Neuron (in vitro differentiated cells): Measurements from ENCODE around the gene RANBP6.
"Not testable (repeated sequence)": the region's sequence is repeated elsewhere in the genome, so short reads cannot be mapped to it uniquely, and the experiment has no call there.

Experiments used
- H2AFZ ChIP-seq: one replicate; pipeline ENCODE4 v1.6.1; 2013; ENCODE audit warnings: low read depth, mild to moderate bottlenecking, inconsistent platforms, low read length, moderate library complexity
- H3K27me3 ChIP-seq: one replicate; pipeline ENCODE4 v1.6.1; 2013; ENCODE audit warnings: low read length; ENCODE audit not compliant: insufficient read depth
- H3K36me3 ChIP-seq: one replicate; pipeline ENCODE4 v1.6.1; 2013; ENCODE audit warnings: low read length; ENCODE audit not compliant: insufficient read depth
- H3K4me1 ChIP-seq: one replicate; pipeline ENCODE4 v1.6.1; 2013; ENCODE audit warnings: low read length; ENCODE audit not compliant: insufficient read depth
- H3K4me3 ChIP-seq: 2 replicates; pipeline ENCODE4 v1.5.1; 2013; ENCODE audit warnings: mild to moderate bottlenecking, low read length, moderate library complexity
- H3K9me3 ChIP-seq: one replicate; pipeline ENCODE4 v1.6.1; 2013; ENCODE audit warnings: low read length

RANBP6 gene

GRCh38 chr9:6034954-6035353, 19.5 kb upstream of the RANBP6 start:
- Histone ChIP-seq H3K27me3 (no peaks in the 10 kb centered on the region), H3K4me1 (peaks cover 2% of the 10 kb centered on the region), H3K36me3 (no peaks in the 10 kb centered on the region), H3K9me3 (no peaks in the 10 kb centered on the region), H3K4me3 (no peak overlapping the region), H2AFZ (no peak overlapping the region)

DNA sequence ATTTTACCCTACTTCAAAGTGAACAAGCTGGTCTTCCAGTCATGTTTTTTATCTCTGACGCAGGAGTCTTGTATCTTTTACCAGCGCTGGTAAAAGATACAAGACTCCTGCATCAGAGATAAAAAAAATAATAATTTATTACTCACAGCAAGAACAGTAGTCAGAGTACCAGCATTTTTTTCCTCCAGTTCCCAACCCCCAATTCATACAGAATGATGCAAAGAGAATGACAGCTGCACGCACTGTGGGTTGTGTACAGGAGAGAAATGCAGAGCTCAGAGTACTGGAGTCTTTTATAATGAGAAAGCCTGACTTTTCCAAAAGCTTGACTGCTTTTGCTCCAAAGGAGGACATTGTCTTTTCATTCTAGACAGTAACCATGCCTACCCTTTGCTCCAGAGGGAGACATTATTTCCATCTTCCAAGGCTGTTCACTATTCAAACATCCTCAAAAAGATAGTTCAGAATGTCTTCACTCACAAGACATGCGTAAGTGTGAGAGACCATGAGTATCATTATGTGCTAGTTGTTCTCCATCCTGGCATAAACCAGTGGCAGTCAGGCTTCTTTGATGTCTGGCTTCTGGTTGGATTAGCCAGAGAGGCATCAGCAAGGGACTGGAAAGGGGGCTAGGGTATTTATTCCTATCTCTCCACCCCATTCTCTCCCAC, 14.3 kb upstream of the RANBP6 start:
- no peaks in the 10 kb centered on the region for H3K9me3 ChIP-seq
- H3K27me3 ChIP-seq, result no peaks in the 10 kb centered on the region
- no peaks in the 10 kb centered on the region for H3K36me3 ChIP-seq
- peak overlapping the region; percentile 65 for H2AFZ ChIP-seq
- peaks cover 10% of the 10 kb centered on the region for H3K4me1 ChIP-seq
- H3K4me3 ChIP-seq, result no peak overlapping the region

DNA sequence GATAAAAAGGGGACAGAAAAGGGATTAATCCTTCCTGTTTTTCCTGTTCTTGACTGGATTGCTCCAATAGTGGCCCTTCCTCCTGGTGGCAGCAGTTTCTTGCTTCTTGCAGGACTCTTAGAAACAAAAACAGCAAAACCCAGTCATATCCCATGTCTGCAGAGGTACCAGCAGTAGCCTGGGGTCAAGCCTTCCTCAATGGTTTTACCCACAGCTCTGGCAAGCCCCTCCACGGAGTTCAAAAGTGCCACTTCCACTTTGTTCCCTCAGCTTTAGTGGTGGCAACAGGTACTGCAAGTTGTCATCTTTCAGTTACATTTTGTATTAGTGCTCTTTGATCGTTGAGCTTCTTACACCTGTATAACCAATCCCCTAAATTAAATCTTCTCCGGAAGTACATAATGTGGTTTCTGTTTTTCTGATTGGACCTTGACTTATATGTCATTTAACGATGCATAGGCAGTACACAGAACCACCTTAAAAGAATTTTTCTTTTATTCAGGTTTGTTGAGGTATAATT, 8.7 kb upstream of the RANBP6 start:
- no peaks in the 10 kb centered on the region for H3K9me3 ChIP-seq
- H3K27me3 ChIP-seq, result no peaks in the 10 kb centered on the region
- H3K36me3 ChIP-seq, result no peaks in the 10 kb centered on the region
- peaks cover under 1% of the 10 kb centered on the region for H3K4me1 ChIP-seq
- H3K4me3 ChIP-seq, result no peak overlapping the region
- no peak overlapping the region for H2AFZ ChIP-seq

- H3K36me3 ChIP-seq, result peaks cover 25% of the 10 kb centered on the region
- not testable (repeated sequence) for H2AFZ ChIP-seq, H3K4me3 ChIP-seq, H3K9me3 ChIP-seq, H3K27me3 ChIP-seq
- peaks cover 25% of the 10 kb centered on the region for H3K4me1 ChIP-seq
Observed at GRCh38 chr9:6016975-6017374, 1.6 kb upstream of the RANBP6 start.

- H3K4me3 ChIP-seq, result peak overlapping the region; percentile 87
- H3K36me3 ChIP-seq, result peaks cover 32% of the 10 kb centered on the region
- H3K9me3 ChIP-seq, result no peaks in the 10 kb centered on the region
- no peaks in the 10 kb centered on the region for H3K27me3 ChIP-seq
- H2AFZ ChIP-seq, result peak overlapping the region; percentile 62
- peaks cover 29% of the 10 kb centered on the region for H3K4me1 ChIP-seq
Observed at GRCh38 chr9:6014670-6015270, 654 bp downstream of the RANBP6 start.

GRCh38 chr9:6008169-6008979, 7.0 kb downstream of the RANBP6 start:
- Histone ChIP-seq H3K9me3 (no peaks in the 10 kb centered on the region), H2AFZ (peak overlapping the region; percentile 84), H3K36me3 (peaks cover 21% of the 10 kb centered on the region), H3K4me3 (peak overlapping the region; percentile 86), H3K4me1 (peaks cover 40% of the 10 kb centered on the region), H3K27me3 (no peaks in the 10 kb centered on the region)

- peak overlapping the region; percentile 62 for H2AFZ ChIP-seq
- no peaks in the 10 kb centered on the region for H3K27me3 ChIP-seq
- H3K36me3 ChIP-seq, result peaks cover 15% of the 10 kb centered on the region
- peaks cover 34% of the 10 kb centered on the region for H3K4me1 ChIP-seq
- peak overlapping the region; percentile 86 for H3K4me3 ChIP-seq
- H3K9me3 ChIP-seq, result no peaks in the 10 kb centered on the region
Observed at GRCh38 chr9:6007770-6008168, 7.7 kb downstream of the RANBP6 start.

GRCh38 chr9:6007058-6007769, 8.2 kb downstream of the RANBP6 start:
- Histone ChIP-seq H3K36me3 (peaks cover 10% of the 10 kb centered on the region), H2AFZ (peak overlapping the region; percentile 62), H3K27me3 (no peaks in the 10 kb centered on the region), H3K9me3 (no peaks in the 10 kb centered on the region), H3K4me3 (peak overlapping the region; percentile 86), H3K4me1 (peaks cover 31% of the 10 kb centered on the region)

- Histone ChIP-seq H2AFZ (no peak overlapping the region), H3K27me3 (no peaks in the 10 kb centered on the region), H3K9me3 (no peaks in the 10 kb centered on the region)
Observed at GRCh38 chr9:6006749-6007057, 8.7 kb downstream of the RANBP6 start.

GRCh38 chr9:6000955-6001354, 14.5 kb downstream of the RANBP6 start:
- H3K36me3 ChIP-seq, result no peaks in the 10 kb centered on the region
- peaks cover 14% of the 10 kb centered on the region for H3K4me1 ChIP-seq
- H3K4me3 ChIP-seq, result no peak overlapping the region
- H3K27me3 ChIP-seq, result no peaks in the 10 kb centered on the region
- H3K9me3 ChIP-seq, result no peaks in the 10 kb centered on the region
- no peak overlapping the region for H2AFZ ChIP-seq

More at GRCh38 chr9:6006749-6007057, 8.7 kb downstream of the RANBP6 start:
- H3K36me3 ChIP-seq, result peaks cover 4% of the 10 kb centered on the region
- H3K4me1 ChIP-seq, result peaks cover 27% of the 10 kb centered on the region
- peak overlapping the region; percentile 86 for H3K4me3 ChIP-seq

DNA sequence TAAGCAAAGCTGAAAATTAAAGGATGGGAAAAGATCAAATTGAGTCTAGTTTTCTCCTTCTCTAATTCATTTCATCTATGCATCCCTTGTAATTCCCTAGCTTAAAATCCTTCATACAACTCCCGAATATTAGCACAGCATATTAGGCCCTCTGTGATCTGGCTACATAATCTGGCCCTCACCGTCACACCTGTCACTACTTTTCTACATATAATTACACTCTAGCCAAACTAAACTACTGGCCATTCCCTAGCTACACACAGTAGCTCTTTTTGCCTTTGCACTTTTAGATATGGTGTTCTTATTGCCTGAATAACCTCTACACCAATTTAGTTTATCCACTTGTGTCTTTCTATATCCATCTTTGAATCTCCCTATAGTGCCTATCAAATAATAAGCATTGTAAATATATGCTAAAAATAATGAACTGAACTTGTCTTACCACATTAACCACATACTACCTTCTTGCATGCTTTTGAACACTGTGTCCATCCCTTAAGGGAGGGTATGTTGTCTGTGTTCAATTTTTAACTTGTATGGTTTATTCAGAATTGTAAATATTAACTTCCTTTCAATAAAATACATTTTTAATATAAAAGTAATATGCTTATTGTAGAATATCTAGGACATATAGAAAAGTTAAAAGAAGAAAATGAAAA, 15.9 kb downstream of the RANBP6 start:
- peaks cover 6% of the 10 kb centered on the region for H3K4me1 ChIP-seq
- H3K27me3 ChIP-seq, result no peaks in the 10 kb centered on the region
- H2AFZ ChIP-seq, result no peak overlapping the region

DNA sequence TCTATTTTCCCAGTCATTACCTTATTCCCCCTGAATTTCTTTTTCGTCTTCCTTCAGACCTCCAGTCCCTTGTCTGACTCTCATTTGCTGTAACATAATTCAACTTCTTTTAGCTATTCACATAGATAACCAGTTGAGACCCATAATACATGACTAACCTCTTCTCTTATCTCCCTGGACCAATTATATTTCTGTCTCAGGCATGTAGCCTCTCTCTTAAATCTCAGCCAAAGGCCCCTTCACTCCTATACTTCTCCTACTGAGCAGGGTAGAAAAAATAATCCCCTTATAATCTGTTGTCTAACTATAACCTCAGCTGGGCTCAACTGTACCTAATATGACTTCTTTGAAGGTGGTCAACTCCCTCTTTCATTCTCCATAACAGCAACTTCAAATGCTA, 20.9 kb downstream of the RANBP6 start:
- no peaks in the 10 kb centered on the region for H3K27me3 ChIP-seq
- H3K9me3 ChIP-seq, result no peaks in the 10 kb centered on the region
- H3K36me3 ChIP-seq, result no peaks in the 10 kb centered on the region
- H3K4me3 ChIP-seq, result no peak overlapping the region
- H3K4me1 ChIP-seq, result peaks cover 6% of the 10 kb centered on the region
- H2AFZ ChIP-seq, result no peak overlapping the region

More for the DNA sequence above, 15.9 kb downstream of the RANBP6 start:
- Histone ChIP-seq H3K36me3 (no peaks in the 10 kb centered on the region), H3K4me3 (no peak overlapping the region), H3K9me3 (no peaks in the 10 kb centered on the region)
